PC-3 (cell line): Measurements from ENCODE around the gene STAT3.

Experiments
- CTCF ChIP-seq: fragments of 300-600 bp; sonication (generic); conservative IDR thresholded peaks from 2 replicates; pipeline ENCODE4 v1.5.1; 2017; ENCODE audit warnings: antibody characterized with exemption, low read depth, mild to moderate bottlenecking, low read length
- EZH2 ChIP-seq: fragments of 300-600 bp; sonication (generic); IDR thresholded peaks from one replicate; pipeline ENCODE4 v1.6.1; 2017; ENCODE audit warnings: antibody characterized with exemption, mild to moderate bottlenecking, low read length; ENCODE audit not compliant: unreplicated experiment
- EZH2phosphoT487 ChIP-seq: fragments of 300-600 bp; sonication (generic); IDR thresholded peaks from 2 replicates; pipeline ENCODE4 v1.6.1; 2018; ENCODE audit warnings: mild to moderate bottlenecking, antibody characterized with exemption, low read length, borderline replicate concordance

DNA sequence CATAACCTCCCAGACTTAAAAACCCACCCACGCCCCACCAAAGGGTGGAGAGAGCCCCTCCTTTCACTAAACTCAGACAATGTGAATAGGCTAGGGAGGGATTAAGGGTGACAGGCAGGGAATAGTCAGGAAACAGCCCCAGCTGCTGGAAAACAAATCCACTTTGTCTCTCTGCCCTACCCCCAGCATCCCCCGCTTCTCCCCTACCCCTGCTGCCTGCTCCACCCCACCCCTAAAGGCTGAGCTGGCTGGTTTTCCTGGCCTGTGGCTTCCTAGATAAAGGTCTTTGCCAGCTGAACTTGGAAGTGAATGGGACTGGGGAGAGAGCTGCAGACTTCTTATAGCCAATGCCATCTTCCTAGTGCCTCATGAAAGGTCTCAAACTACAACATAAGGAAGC, 19.8 kb upstream of the STAT3 start:
- no peak for TF ChIP-seq CTCF
- no peak for TF ChIP-seq EZH2
- no peak for TF ChIP-seq EZH2phosphoT487
